SU-DHL-6 (cell line): Measurements from ENCODE around the gene MTRFR.

Source experiments
- H2AFZ ChIP-seq: fragments of 200-600 bp; sonication (generic); 2 replicates; pipeline ENCODE4 v1.6.1; 2014; ENCODE audit warnings: low read depth, mild to moderate bottlenecking, moderate library complexity, mixed read lengths, antibody characterized with exemption, low read length; ENCODE audit not compliant: severe bottlenecking
- H3F3A ChIP-seq: fragments of 200-600 bp; shearing (Covaris generic); 2 replicates; pipeline ENCODE4 v1.6.0; 2016; ENCODE audit warnings: antibody characterized with exemption, mild to moderate bottlenecking; ENCODE audit not compliant: insufficient read depth
- H3K27ac ChIP-seq: fragments of 200-600 bp; sonication (generic); 2 replicates; pipeline ENCODE4 v1.5.1; 2016; ENCODE audit warnings: low read depth, mild to moderate bottlenecking, low read length, moderate library complexity, mixed read lengths
- H3K27me3 ChIP-seq: fragments of 200-600 bp; sonication (generic), shearing (Covaris generic); 2 replicates; pipeline ENCODE4 v1.6.0; 2014; ENCODE audit warnings: mild to moderate bottlenecking, low read length
- H3K36me3 ChIP-seq: fragments of 200-600 bp; sonication (generic); 2 replicates; pipeline ENCODE4 v1.6.1; 2014; ENCODE audit warnings: mild to moderate bottlenecking, low read length, mixed read lengths
- H3K4me2 ChIP-seq: fragments of 300-600, 200-600 bp; shearing (Covaris generic), sonication (generic); 2 replicates; pipeline ENCODE4 v1.6.0; 2014; ENCODE audit warnings: low read length, low read depth, mild to moderate bottlenecking; ENCODE audit not compliant: poor library complexity, severe bottlenecking
- H3K4me3 ChIP-seq: fragments of 200-600 bp; sonication (generic); 2 replicates; pipeline ENCODE4 v1.5.1; 2014; ENCODE audit warnings: antibody characterized with exemption, low read length, mild to moderate bottlenecking, mixed read lengths; ENCODE audit not compliant: insufficient read depth, poor library complexity, severe bottlenecking
- H3K79me2 ChIP-seq: fragments of 200-600 bp; sonication (generic); 2 replicates; pipeline ENCODE4 v1.6.1; 2014; ENCODE audit warnings: mild to moderate bottlenecking, low read length, moderate library complexity; ENCODE audit not compliant: insufficient read depth
- H3K9ac ChIP-seq: fragments of 200-600 bp; sonication (generic); 2 replicates; pipeline ENCODE4 v1.7.0; 2014; ENCODE audit warnings: mild to moderate bottlenecking, low read length
- H3K9me2 ChIP-seq: fragments of 200-600 bp; sonication (generic); replicated peaks from 2 replicates; pipeline ENCODE4 v1.6.1; 2014; ENCODE audit warnings: low read length; ENCODE audit not compliant: insufficient read depth
- H3K9me3 ChIP-seq: fragments of 200-600 bp; sonication (generic); 2 replicates; pipeline ENCODE4 v1.6.1; 2014; ENCODE audit warnings: low read length, mixed read lengths; ENCODE audit not compliant: insufficient read depth
- H4K20me1 ChIP-seq: fragments of 200-600 bp; sonication (generic); 2 replicates; pipeline ENCODE4 v1.6.1; 2014; ENCODE audit warnings: low read depth, mild to moderate bottlenecking, antibody characterized with exemption, low read length, moderate library complexity, mixed read lengths
- EZH2phosphoT487 ChIP-seq: fragments of 200-600 bp; sonication (generic), shearing (Covaris generic); conservative IDR thresholded peaks from 2 replicates; pipeline ENCODE4 v1.6.1; 2018; ENCODE audit warnings: mild to moderate bottlenecking, antibody characterized with exemption, low read length, moderate library complexity, mixed read lengths
- TF ChIP-seq, protein P1 (sequence below): fragments of 200-600 bp; sonication (generic); IDR thresholded peaks from one replicate; pipeline ENCODE4 v1.5.1; 2017; ENCODE audit warnings: antibody characterized with exemption, mild to moderate bottlenecking, low read length, moderate library complexity; ENCODE audit not compliant: insufficient read depth, poor library complexity, severe bottlenecking

Gene MTRFR

DNA sequence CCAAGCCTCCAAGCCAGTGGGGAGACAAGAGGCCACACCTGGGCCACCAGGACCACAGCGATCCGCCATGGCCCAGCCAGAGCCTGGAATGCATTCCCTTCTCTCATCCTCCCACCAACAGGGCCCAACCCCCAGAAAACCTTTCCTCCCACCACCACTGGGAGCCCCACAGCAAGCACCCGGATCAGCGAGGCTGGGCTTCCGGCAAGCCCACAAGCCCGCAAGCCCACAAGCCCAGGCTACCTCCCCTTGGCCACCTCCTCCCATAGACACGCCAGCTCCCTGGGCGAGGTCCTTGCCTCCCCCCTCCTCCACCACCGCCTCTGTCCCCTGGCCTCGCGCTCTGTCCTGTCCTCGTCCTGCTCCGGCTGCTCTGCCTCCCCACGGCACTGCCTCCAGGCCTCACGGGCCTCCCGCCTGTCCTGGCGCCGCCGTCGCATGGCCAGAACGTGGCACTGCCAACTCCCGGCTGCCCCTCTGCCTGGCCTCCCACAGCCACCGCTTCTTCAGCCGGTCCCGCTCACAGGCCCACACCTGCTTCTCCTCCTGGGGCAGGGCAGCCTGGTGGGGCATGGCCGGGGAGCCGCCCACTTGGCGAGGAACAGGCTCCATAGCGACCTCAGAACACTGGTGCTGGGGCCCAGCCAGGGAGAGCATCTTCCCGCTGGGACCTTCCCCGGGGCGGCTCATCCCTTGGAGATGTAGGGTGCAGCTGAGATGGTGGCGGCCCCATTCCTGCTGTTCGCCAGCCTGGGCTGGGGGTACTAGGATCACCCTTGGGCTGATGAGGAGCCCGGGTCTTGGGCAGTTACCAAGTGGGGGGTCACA lies 32.8 kb downstream of the MTRFR start:
- Histone ChIP-seq H3K4me2 (no peak overlapping the region), H2AFZ (no peak overlapping the region), H3F3A (no peaks in the 10 kb centered on the region), H3K27ac (no peak overlapping the region), H3K9ac (no peak overlapping the region), H3K27me3 (no peaks in the 10 kb centered on the region), H3K79me2 (no peaks in the 10 kb centered on the region), H3K36me3 (no peaks in the 10 kb centered on the region), H4K20me1 (no peaks in the 10 kb centered on the region), H3K9me3 (no peaks in the 10 kb centered on the region), H3K9me2 (no peaks in the 10 kb centered on the region), H3K4me3 (no peak overlapping the region)
- TF ChIP-seq, protein P1, sequence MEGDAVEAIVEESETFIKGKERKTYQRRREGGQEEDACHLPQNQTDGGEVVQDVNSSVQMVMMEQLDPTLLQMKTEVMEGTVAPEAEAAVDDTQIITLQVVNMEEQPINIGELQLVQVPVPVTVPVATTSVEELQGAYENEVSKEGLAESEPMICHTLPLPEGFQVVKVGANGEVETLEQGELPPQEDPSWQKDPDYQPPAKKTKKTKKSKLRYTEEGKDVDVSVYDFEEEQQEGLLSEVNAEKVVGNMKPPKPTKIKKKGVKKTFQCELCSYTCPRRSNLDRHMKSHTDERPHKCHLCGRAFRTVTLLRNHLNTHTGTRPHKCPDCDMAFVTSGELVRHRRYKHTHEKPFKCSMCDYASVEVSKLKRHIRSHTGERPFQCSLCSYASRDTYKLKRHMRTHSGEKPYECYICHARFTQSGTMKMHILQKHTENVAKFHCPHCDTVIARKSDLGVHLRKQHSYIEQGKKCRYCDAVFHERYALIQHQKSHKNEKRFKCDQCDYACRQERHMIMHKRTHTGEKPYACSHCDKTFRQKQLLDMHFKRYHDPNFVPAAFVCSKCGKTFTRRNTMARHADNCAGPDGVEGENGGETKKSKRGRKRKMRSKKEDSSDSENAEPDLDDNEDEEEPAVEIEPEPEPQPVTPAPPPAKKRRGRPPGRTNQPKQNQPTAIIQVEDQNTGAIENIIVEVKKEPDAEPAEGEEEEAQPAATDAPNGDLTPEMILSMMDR, result no peak
- TF ChIP-seq EZH2phosphoT487, result no peak

DNA sequence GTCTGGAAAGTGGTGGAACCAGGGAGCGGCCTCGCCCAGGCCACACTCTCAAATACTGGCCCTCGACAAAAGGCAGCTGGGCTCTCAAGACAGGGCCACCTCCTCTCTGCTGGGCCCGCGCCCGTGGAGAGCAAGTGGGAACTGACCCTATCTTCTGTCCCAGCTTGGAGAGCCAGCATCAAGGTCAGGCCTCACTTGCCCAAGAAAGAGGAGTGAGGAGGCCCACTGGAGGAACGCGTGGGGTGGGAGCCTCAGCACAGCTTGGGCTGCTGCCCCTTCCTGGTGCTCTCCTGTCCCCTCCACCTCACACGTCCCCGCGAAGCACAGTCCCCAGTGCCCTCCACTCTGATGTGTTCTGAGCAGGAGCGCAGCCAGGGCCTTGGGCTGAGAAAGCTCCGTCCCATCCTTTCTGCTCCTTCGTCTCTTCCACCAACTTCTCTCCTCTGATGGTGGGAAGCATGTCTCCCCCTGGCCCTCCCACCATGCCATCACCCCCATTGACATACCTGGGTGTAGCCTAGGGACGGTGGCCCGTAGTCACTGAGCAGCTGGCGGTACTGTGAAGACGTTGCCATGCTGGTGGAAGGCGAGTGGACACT lies 33.5 kb downstream of the MTRFR start:
- H3K9me2 ChIP-seq, result no peaks in the 10 kb centered on the region
- no peaks in the 10 kb centered on the region for H3F3A ChIP-seq
- H3K9ac ChIP-seq, result no peak overlapping the region
- no peak overlapping the region for H3K4me3 ChIP-seq
- no peaks in the 10 kb centered on the region for H3K9me3 ChIP-seq
- H3K27ac ChIP-seq, result no peak overlapping the region
- TF ChIP-seq, protein P1, result no peak
- no peak for TF ChIP-seq EZH2phosphoT487
- no peak overlapping the region for H2AFZ ChIP-seq
- H3K79me2 ChIP-seq, result no peaks in the 10 kb centered on the region
- no peaks in the 10 kb centered on the region for H4K20me1 ChIP-seq
- no peaks in the 10 kb centered on the region for H3K27me3 ChIP-seq
- no peaks in the 10 kb centered on the region for H3K36me3 ChIP-seq
- H3K4me2 ChIP-seq, result no peak overlapping the region

DNA sequence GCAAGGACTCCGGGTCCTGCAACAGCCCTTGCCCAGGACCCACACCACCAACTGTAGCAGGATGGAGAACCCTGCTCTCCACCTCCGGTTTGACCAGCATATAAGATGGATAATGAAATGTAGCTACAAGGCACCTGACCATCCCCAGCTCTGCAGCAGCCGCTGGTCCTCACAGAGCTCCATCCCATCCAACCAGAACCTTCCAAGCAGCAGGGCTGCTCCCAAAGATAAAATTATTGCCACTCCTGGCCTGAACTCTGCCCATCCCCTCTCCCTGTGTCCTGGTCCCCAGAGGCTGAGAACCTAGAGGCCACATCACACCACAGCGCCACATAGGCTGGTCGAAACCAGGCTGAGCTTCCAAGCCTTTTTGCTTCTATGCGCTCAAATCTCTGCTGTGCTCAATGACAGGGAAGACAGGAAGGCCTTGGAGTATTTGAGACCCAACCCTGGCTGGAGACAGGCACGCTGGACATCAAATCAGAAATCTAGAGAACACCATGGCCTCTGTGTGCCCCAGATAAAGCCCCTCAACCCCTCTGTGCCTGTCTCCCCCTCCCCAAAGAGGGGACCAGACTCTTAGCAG lies 34.2 kb downstream of the MTRFR start:
- no peaks in the 10 kb centered on the region for H3F3A ChIP-seq
- H4K20me1 ChIP-seq, result no peaks in the 10 kb centered on the region
- H3K4me3 ChIP-seq, result no peak overlapping the region
- no peak overlapping the region for H3K9ac ChIP-seq
- no peaks in the 10 kb centered on the region for H3K36me3 ChIP-seq
- no peak overlapping the region for H2AFZ ChIP-seq
- no peak overlapping the region for H3K27ac ChIP-seq
- H3K79me2 ChIP-seq, result no peaks in the 10 kb centered on the region
- no peaks in the 10 kb centered on the region for H3K9me2 ChIP-seq
- H3K9me3 ChIP-seq, result no peaks in the 10 kb centered on the region
- TF ChIP-seq, protein P1, result no peak
- TF ChIP-seq EZH2phosphoT487, result no peak
- H3K27me3 ChIP-seq, result no peaks in the 10 kb centered on the region
- no peak overlapping the region for H3K4me2 ChIP-seq
